Activated effector memory CD4-positive, alpha-beta T cell treated with Interleukin-2 at 50 U/mL for 16 hours (primary cell): ENCODE data around the gene CLDN6.

Experiments used
- DNase-seq: peaks from one replicate; pipeline ENCODE4 v3.0.0-alpha.2; 2020

CLDN6 gene

GRCh38 chr16:2985462-2985861, 32.5 kb downstream of the CLDN6 start:
- no peak for DNase-seq

GRCh38 chr16:2983706-2984136, 34.3 kb downstream of the CLDN6 start:
- peak; percentile 57 for DNase-seq

GRCh38 chr16:2982402-2982801, 35.6 kb downstream of the CLDN6 start:
- no peak for DNase-seq

GRCh38 chr16:2981899-2982250, 36.1 kb downstream of the CLDN6 start:
- DNase-seq = no peak

GRCh38 chr16:2981177-2981898, 36.6 kb downstream of the CLDN6 start:
- DNase-seq = no peak

- peak; percentile 93 for DNase-seq
These were observed 37.5 kb downstream of the CLDN6 start, which contains the start of gene PKMYT1 for GRCh38 chr16:2980227-2981176. Gene PKMYT1, minus strand, starts transcription at chr16:2980446. Its CDS starts 789 bp downstream, at chr16:2979657.

- no peak for DNase-seq
These were observed 38.2 kb downstream of the CLDN6 start for GRCh38 chr16:2979669-2980226.

DNA sequence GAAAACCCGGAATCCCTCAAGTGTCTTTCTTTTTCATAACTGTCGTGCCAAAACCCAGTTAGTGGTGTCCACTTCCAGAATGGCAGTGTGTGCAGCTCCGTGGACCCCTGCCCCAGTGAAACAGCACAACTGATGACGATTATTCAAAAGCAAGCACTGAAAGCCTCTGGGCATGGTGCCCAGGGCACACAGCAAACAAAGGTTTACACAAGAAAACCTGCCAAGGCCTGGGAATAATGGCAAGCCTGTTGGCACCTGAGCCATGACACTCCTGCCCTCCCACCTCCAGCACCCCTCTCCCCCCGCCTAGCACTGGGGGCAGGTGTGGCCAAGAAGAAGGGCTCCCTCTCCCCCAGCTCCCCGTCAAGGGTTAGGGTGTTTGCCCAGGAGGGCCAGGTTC, 40.5 kb downstream of the CLDN6 start:
- DNase-seq = no peak

- DNase-seq = no peak
These were observed 41.3 kb downstream of the CLDN6 start for GRCh38 chr16:2976673-2977072.

DNA sequence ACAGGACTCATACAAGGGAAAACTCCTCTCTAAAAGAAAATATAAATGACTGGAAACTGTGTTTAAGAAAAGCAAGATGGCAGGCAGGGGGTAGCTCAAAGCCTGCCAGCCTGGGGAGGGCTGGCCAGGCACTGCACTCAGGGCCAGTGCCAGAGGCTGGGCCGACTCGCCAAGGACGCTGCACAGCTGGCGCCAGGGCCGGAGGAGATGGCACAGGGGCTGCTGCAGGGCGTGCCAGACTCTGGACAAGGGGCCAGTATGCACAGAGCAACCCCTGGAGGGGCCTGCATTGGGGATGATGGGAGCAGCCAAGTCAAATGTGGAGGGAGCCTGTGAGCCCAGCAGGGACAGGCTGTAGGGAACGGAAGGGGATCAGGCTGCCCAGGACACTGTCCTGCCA, 41.8 kb downstream of the CLDN6 start:
- DNase-seq = no peak

DNA sequence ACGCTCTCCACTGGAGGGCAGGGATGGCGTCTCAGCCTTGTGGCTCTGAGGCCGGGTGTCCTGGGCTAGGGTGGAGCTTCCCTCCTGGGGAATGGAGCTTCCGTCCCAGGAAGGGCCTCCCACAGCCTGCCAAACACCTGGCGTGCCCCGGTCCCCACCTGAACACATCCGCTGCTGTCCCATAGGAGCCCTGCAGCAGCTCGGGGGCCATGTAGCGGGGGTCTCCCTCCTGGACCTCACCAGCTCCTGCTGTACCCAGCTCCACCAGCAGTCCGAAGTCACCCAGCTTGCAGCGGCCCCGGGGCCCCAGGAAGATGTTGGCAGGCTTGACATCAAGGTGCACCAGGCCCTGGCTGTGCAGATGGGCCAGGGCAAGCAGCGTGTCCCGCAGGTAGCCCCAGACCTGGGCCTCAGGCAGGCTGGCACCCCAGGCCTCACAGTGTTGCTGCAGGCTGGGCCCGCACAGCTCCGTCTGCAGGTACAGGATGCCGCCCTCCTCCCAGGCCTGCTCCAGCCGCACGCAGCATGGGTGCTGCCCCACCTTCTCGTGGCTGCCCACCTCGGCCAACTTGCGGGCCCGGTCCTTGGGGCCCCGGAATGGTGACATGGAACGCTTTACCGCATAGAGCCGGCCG, 42.7 kb downstream of the CLDN6 start:
- no peak for DNase-seq

GRCh38 chr16:2974319-2975056, 43.5 kb downstream of the CLDN6 start:
- no peak for DNase-seq

GRCh38 chr16:2973605-2974318, 44.2 kb downstream of the CLDN6 start:
- no peak for DNase-seq

GRCh38 chr16:2973093-2973492, 44.9 kb downstream of the CLDN6 start:
- DNase-seq = no peak

DNA sequence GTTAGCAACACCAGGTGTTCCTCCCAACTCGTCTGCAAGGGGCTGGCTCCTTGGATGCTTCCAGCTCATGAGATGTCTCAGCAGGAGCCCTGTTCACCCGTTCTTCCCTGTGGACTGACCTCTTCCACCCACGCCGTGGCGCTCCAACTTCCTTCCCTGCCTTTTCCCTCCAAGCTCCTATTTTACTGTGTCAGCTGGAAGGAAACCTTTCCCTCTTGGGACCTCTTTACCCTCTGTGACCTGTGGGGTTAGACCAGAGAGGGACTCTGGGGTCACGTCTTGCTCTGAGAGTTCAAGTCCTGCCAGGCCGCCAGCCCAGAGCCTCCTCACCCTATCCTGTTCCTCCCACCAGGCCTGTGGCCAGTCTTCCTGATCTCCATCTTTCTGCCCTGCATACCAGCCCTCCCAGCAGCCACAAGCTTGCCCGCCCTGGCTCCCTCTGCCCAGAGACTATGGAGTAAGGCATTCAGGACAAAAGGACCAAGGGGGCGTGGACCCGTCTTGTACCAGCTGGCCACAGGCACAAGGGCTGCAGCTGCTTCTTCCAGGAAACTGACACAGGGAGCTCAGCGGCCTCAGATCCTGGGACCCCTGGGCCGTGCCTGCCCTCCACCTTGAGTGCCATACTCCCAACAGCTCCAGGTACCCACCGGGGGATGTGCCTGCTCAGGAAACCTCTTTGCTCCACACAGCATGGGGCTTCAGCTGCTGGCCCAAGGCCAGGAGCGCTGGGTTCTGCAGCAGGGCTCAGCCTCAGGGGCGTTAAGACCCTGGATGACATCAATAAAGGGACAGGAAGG, 45.8 kb downstream of the CLDN6 start:
- no peak for DNase-seq

DNA sequence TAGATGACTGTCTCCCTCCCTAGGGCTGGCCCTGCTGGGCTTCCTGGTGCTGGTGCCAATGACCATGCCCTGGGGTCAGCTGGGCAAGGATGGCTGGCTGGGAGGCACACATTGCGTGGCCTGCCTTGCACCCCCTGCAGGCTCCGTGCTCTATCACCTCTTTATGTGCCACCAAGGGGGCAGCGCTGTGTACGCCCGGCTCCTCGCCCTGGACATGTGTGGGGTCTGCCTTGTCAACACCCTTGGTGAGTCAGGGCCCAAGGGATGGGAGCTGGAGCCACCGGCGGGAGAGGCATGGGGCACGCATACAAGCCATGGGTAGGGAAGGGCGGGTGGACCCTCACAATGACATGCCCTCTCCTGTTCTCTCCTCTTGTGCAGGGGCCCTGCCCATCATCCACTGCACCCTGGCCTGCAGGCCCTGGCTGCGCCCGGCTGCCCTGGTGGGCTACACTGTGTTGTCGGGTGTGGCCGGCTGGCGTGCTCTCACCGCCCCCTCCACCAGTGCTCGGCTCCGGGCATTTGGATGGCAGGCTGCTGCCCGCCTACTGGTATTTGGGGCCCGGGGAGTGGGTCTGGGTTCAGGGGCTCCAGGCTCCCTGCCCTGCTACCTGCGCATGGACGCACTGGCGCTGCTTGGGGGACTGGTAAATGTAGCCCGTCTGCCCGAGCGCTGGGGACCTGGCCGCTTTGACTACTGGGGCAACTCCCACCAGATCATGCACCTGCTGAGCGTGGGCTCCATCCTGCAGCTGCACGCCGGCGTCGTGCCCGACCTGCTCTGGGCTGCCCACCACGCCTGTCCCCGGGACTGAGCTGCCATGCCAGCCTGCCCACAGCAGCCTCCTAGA, 46.6 kb downstream of the CLDN6 start:
- no peak for DNase-seq

DNA sequence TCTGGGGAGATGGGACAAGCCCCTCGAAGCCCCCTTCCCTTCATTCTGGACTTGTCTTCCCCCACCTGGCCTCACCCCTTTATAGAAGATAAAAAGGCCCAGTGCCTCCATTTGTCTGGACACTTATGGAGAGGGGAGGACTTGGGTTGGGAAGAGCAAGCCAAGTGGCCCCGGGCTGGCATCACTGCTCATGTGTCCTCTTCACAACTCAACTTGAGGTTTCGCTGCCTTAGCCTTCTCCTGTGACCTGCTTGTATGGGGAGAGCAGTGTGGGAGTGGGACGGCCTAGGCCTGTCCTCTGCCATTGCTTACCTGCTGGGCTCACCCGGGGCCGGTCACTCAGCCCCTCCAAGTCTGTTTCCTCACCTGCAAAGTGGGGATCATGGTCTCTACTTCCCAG, 47.4 kb downstream of the CLDN6 start:
- DNase-seq = no peak

DNA sequence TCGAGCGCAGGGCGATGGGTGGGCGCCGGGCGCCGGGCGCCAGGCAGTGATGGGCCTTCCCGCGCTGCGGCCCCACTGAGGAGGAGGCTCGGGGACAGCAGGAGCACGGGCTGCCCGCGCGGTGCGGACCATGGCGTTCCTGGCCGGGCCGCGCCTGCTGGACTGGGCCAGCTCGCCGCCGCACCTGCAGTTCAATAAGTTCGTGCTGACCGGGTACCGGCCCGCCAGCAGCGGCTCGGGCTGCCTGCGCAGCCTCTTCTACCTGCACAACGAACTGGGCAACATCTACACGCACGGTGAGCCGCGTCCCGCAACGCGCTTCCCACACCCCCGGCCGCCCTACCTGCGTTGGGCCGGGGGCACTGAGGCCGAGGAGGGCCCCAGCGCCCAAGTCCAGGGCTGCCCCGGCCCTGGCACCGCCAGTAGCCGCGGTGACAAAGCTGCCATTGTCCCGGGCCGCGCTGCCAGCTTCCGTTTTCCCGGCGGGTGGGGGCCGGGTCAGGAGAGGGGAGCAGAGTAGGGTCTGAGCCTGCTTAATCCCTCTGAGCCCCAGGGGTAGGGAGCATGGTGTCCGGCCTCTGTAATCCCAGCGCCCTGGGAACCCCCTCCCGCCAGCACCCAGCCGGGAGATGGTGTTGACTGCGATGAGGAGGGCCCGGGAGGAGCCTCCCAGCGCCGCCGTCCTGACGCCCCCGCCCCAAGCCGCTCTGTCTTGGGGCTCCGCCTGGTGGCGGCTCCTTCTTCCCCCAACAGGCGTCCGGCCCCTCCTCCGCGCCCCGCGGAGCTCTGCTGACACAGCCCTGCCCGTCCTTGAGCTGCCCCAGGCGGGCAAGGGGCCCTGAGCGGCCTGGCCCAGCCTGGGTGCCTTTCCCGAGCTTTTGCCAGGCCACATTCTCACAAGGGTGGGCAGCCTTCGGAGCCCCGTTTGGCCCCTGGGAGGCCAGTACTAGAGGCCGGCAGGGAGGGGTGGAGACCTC, 48.1 kb downstream of the CLDN6 start:
- DNase-seq = peak; percentile 46
